Measurements from ENCODE around the gene EPHB4.

DNA sequence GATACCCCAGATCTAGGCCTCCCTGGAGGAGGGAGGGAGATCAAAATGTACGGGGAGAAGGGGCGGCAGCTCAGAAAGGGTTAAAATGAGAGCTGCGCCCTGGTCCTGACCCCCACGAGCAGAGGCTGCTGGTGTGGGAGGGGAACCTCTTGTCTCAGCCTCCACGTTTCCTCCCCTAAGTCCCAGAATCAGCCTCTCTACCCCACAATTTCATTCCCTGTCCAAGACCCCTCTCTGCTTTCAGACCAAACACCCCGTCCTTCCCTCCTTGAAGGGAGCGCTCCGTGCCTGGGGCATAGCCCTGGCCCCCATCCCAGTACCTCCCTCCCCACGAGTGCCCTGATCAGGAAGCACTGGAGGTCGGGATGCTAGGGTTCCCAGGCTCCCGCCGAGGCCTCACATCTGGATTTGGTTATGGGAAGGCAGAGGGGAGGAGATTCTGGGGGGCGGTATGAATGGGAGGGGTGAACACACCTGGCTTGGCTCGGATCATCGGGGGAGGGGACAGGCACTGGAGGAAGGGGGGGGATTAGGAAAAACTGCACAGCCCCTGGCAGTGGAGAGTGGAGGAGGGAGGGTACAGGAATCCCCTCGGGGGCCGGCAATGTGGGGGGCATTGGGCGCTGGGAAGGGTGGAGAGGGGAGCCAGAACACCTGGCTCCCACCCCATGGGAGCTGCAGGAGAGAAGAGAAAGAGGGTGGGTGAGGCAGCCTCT, 2.7 kb downstream of the EPHB4 start:
- TF ChIP-seq POLR2A (IDR thresholded peaks at IDR 0.05): no peak
- TF ChIP-seq, protein P1, sequence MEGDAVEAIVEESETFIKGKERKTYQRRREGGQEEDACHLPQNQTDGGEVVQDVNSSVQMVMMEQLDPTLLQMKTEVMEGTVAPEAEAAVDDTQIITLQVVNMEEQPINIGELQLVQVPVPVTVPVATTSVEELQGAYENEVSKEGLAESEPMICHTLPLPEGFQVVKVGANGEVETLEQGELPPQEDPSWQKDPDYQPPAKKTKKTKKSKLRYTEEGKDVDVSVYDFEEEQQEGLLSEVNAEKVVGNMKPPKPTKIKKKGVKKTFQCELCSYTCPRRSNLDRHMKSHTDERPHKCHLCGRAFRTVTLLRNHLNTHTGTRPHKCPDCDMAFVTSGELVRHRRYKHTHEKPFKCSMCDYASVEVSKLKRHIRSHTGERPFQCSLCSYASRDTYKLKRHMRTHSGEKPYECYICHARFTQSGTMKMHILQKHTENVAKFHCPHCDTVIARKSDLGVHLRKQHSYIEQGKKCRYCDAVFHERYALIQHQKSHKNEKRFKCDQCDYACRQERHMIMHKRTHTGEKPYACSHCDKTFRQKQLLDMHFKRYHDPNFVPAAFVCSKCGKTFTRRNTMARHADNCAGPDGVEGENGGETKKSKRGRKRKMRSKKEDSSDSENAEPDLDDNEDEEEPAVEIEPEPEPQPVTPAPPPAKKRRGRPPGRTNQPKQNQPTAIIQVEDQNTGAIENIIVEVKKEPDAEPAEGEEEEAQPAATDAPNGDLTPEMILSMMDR (IDR thresholded peaks at IDR 0.05): no peak
